Measurements from ENCODE around the gene PSME2. TPM values are rescaled to one million over a fixed set of nuclear protein-coding genes. Genes with fewer than 3 reads are reported as not detected.

The PSME2 gene
- total and polyA plus RNA-seq, 2 of the 13 experiments (the other 11 are each of a cell fraction or from before 2014, with no cell fraction given): 332 to 716 TPM

DNA sequence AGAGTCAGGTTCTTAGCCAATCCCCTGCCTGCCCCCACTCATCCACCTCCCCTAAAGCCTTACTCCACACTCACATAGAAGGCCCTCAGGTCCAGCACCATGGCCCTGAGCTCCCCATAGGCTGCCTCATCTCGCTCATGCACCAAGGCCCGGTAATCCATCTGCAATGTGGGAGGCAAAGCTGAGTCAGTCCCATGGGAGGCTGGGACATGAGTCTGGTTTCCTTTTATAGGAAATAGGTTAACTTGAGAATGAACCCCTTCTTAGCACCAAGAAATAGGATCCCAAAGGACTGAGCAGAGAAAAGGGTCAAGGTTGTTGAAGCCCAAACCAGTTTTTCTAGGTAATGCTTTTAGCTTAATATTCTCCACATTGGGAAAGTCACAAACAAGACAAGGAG is 2.9 kb downstream of the PSME2 start (continued):
- TF ChIP-seq, protein P1, sequence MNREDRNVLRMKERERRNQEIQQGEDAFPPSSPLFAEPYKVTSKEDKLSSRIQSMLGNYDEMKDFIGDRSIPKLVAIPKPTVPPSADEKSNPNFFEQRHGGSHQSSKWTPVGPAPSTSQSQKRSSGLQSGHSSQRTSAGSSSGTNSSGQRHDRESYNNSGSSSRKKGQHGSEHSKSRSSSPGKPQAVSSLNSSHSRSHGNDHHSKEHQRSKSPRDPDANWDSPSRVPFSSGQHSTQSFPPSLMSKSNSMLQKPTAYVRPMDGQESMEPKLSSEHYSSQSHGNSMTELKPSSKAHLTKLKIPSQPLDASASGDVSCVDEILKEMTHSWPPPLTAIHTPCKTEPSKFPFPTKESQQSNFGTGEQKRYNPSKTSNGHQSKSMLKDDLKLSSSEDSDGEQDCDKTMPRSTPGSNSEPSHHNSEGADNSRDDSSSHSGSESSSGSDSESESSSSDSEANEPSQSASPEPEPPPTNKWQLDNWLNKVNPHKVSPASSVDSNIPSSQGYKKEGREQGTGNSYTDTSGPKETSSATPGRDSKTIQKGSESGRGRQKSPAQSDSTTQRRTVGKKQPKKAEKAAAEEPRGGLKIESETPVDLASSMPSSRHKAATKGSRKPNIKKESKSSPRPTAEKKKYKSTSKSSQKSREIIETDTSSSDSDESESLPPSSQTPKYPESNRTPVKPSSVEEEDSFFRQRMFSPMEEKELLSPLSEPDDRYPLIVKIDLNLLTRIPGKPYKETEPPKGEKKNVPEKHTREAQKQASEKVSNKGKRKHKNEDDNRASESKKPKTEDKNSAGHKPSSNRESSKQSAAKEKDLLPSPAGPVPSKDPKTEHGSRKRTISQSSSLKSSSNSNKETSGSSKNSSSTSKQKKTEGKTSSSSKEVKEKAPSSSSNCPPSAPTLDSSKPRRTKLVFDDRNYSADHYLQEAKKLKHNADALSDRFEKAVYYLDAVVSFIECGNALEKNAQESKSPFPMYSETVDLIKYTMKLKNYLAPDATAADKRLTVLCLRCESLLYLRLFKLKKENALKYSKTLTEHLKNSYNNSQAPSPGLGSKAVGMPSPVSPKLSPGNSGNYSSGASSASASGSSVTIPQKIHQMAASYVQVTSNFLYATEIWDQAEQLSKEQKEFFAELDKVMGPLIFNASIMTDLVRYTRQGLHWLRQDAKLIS (CRISPR knock-in tag; IDR thresholded peaks at IDR 0.05): no peak

DNA sequence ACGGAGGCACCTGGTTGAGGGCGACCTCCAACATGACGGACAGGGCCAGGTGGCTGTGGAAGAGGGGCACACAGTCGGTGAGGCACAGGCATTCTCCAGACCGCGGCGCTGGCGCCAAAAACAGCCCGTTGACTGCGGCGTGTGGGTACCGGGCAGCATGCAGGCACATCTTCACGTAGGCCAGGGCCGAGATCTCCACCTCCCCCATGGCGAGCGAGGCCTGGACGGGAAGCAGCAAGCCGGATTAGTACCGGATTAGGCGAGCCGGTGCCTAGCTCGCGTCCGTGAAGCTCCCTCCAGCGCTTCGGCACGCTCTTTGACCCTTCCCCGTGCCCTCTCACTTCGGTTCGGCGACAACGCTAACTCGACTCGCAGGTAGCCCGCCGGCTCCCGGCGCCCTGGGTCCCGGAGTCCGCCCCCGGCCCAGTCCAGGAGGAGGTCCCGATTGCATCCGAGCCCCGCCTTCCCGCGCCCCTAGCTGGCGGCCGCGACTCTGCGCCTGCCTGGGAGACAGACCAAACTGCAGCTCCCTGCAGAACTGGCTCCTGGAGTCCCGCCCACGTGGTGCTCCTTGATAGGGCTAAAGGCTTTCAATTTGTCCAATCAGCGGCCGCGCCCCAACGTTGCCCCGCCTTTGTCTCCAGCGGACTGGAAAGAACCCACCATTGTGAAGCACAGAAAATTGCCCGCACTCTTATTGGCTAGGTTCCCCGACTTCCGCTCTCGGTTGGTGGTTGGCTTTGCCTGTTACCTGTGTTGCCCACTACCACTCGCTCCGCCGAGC is 5.1 kb downstream of the PSME2 start, which contains the start of gene EMC9:
EMC9 (minus strand) TSS at position 495 of the 784 bp plus-strand sequence; CDS start at position 208, 287 bp downstream.
- peak; percentile 100 for FAIRE-seq
- H3K27ac ChIP-seq (ENCODE audit: extremely low read length, insufficient read depth, low read length): peak within 1 kb of the TSS; percentile 86
- H3K4me2 ChIP-seq (ENCODE audit: low read depth, low read length): peak within 1 kb of the TSS; percentile 94
- H2AFZ ChIP-seq (ENCODE audit: low read length): peak within 1 kb of the TSS; percentile 21
- in situ Hi-C loops (cut with HindIII; ENCODE audit: extremely low pct_ligation_motif_present, low pct_unique_long_range_greater_than_20kb): loop anchor here (25.0 kb wide), 1 partner anchor 829 kb away; the partner anchor contains the start of genes BCL2L2, PABPN1 and PPP1R3E
- ChIA-PET POLR2A (interaction anchor here (0.6 to 22.7 kb wide), 47 partner anchors 9 to 1134 kb away, joined by 3 to 977 read pairs (median 5); partner anchors contain the start of genes ACIN1, C14orf119, CHMP4A and CIDEB), CTCF (ENCODE audit: low intra/inter-chr PET ratio, low total read pairs) (interaction anchor here (1.0 kb wide), 1 partner anchor 33 kb away, joined by 3 read pairs; no protein-coding TSS in a partner anchor)
- intact Hi-C loops (cut with micrococcal nuclease; ENCODE audit: unreplicated experiment): loop anchor here (1.0 to 2.0 kb wide), 5 partner anchors 20 to 158 kb away; partner anchors contain the start of genes CHMP4A, DHRS1, IRF9 and NOP9
- H3K79me2 ChIP-seq (ENCODE audit: insufficient read depth, low read length): peaks cover 60% of the 10 kb centered on the region
- peaks cover 11% of the 10 kb centered on the region for H4K20me1 ChIP-seq (ENCODE audit: insufficient read depth, low read length)
- peak; percentile 88 for ATAC-seq
- peak within 1 kb of the TSS; percentile 93 for H3K9ac ChIP-seq (ENCODE audit: insufficient read depth, low read depth, low read length)
- peaks cover 0 to 3% of the 10 kb centered on the region in 2 experiments; a peak in 1 of 5 replicates for H3K27me3 ChIP-seq (ENCODE audit: control insufficient read depth in 1 of 2, insufficient read depth in 2 of 2, low read length in 2 of 2)
- H3K4me1 ChIP-seq (ENCODE audit: insufficient read depth, low read length): peaks cover 77% of the 10 kb centered on the region
- peak; percentile 100 for DNase-seq (ENCODE audit: low spot score)
- 1% methylated on average over 62 of the region's 65 CpGs for WGBS (ENCODE audit: low lambda C conversion rate)
- H3K36me3 ChIP-seq (replicated peaks in 1 of 2; ENCODE audit: control insufficient read depth in 1 of 2, insufficient read depth in 2 of 2, low read length in 2 of 2): peaks cover 25 to 48% of the 10 kb centered on the region in 2 experiments
- no peaks in the 10 kb centered on the region for H3K9me3 ChIP-seq (ENCODE audit: low read length)
- BruUV-seq (replicated peaks): TSS peak; percentile 50
- H3K4me3 ChIP-seq (replicated peaks in 1 of 3; ENCODE audit: insufficient read depth in 1 of 3, low read depth in 2 of 3, low read length in 3 of 3): peak within 1 kb of the TSS; percentile 83 to 99 (median 95)
- TF ChIP-seq ATF7 (IDR thresholded peaks at IDR 0.05): no peak
- TF ChIP-seq ATF7 (CRISPR knock-in tag; IDR thresholded peaks at IDR 0.05): peak; percentile 82
- no peak for TF ChIP-seq TRIM24 (CRISPR knock-in tag; IDR thresholded peaks at IDR 0.05)
- TF ChIP-seq ZSCAN12 (CRISPR knock-in tag; IDR thresholded peaks at IDR 0.05): peak; percentile 68
- TF ChIP-seq, protein P2, sequence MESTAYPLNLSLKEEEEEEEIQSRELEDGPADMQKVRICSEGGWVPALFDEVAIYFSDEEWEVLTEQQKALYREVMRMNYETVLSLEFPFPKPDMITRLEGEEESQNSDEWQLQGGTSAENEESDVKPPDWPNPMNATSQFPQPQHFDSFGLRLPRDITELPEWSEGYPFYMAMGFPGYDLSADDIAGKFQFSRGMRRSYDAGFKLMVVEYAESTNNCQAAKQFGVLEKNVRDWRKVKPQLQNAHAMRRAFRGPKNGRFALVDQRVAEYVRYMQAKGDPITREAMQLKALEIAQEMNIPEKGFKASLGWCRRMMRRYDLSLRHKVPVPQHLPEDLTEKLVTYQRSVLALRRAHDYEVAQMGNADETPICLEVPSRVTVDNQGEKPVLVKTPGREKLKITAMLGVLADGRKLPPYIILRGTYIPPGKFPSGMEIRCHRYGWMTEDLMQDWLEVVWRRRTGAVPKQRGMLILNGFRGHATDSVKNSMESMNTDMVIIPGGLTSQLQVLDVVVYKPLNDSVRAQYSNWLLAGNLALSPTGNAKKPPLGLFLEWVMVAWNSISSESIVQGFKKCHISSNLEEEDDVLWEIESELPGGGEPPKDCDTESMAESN (CRISPR knock-in tag; conservative IDR thresholded peaks at IDR 0.05): peak; percentile 99
- peak; percentile 99 for TF ChIP-seq ZNF468 (CRISPR knock-in tag; IDR thresholded peaks at IDR 0.05)
- TF ChIP-seq HMGA1 (CRISPR knock-in tag; conservative IDR thresholded peaks at IDR 0.05): no peak
- peak; percentile 99 for TF ChIP-seq TAF1 (CRISPR knock-in tag; IDR thresholded peaks at IDR 0.05)
- peak; percentile 94 for TF ChIP-seq POLR2AphosphoS5 (IDR thresholded peaks at IDR 0.05; ENCODE audit: low read depth, low read length)
- peak; percentile 100 for TF ChIP-seq ZNF230 (CRISPR knock-in tag; IDR thresholded peaks at IDR 0.05)
- TF ChIP-seq ZNF138 (CRISPR knock-in tag; IDR thresholded peaks at IDR 0.05; ENCODE audit: low read depth): peak; percentile 97
- TF ChIP-seq SRSF4 (IDR thresholded peaks at IDR 0.05; ENCODE audit: low read depth, low read length, poor library complexity, severe bottlenecking): no peak
- no peak; the same call in 1 of the 2 replicates for TF ChIP-seq BCL6 (CRISPR knock-in tag; IDR thresholded peaks at IDR 0.05)
- TF ChIP-seq ZSCAN29 (CRISPR knock-in tag; conservative IDR thresholded peaks at IDR 0.05): peak; percentile 95; the same call in 1 of the 2 replicates
- TF ChIP-seq PLRG1 (conservative IDR thresholded peaks at IDR 0.05): no peak
- TF ChIP-seq ASH2L (IDR thresholded peaks at IDR 0.05; ENCODE audit: insufficient read length, low read depth, low read length): peak; percentile 95
